Measurements from ENCODE around the gene COL23A1.

COL23A1 gene

GRCh38 chr5:178194026-178194425 is 396.2 kb downstream of the COL23A1 start:
- Mint-ChIP-seq H3K27me3 (peaks cover 6% of the 10 kb centered on the region), H3K36me3 (ENCODE audit: low read depth) (no peaks in the 10 kb centered on the region), H3K9me3 (no peaks in the 10 kb centered on the region), H3K4me1 (ENCODE audit: low read depth) (peaks cover 12% of the 10 kb centered on the region), H3K4me3 (no peak overlapping the region), H3K27ac (no peak overlapping the region)

GRCh38 chr5:178193251-178193809 is 396.9 kb downstream of the COL23A1 start:
- Mint-ChIP-seq H3K4me1 (ENCODE audit: low read depth) (peaks cover 12% of the 10 kb centered on the region), H3K9me3 (no peaks in the 10 kb centered on the region), H3K27me3 (peaks cover 6% of the 10 kb centered on the region), H3K27ac (no peak overlapping the region), H3K36me3 (ENCODE audit: low read depth) (no peaks in the 10 kb centered on the region), H3K4me3 (no peak overlapping the region)

- Mint-ChIP-seq H3K4me3 (no peak overlapping the region), H3K9me3 (no peaks in the 10 kb centered on the region)
Measured at GRCh38 chr5:178192787-178193186, 397.4 kb downstream of the COL23A1 start.

GRCh38 chr5:178192244-178192643 is 397.9 kb downstream of the COL23A1 start:
- H3K36me3 Mint-ChIP-seq (ENCODE audit: low read depth): no peaks in the 10 kb centered on the region
- H3K9me3 Mint-ChIP-seq: no peaks in the 10 kb centered on the region
- peaks cover 12% of the 10 kb centered on the region for H3K4me1 Mint-ChIP-seq (ENCODE audit: low read depth)
- no peak overlapping the region for H3K27ac Mint-ChIP-seq
- H3K4me3 Mint-ChIP-seq: no peak overlapping the region
- H3K27me3 Mint-ChIP-seq: peaks cover 6% of the 10 kb centered on the region

More at GRCh38 chr5:178192787-178193186, 397.4 kb downstream of the COL23A1 start:
- Mint-ChIP-seq H3K27me3 (peaks cover 6% of the 10 kb centered on the region), H3K36me3 (ENCODE audit: low read depth) (no peaks in the 10 kb centered on the region), H3K27ac (no peak overlapping the region), H3K4me1 (ENCODE audit: low read depth) (peaks cover 12% of the 10 kb centered on the region)

GRCh38 chr5:178191661-178192060 is 398.5 kb downstream of the COL23A1 start:
- no peaks in the 10 kb centered on the region for H3K36me3 Mint-ChIP-seq (ENCODE audit: low read depth)
- no peak overlapping the region for H3K4me3 Mint-ChIP-seq
- no peak overlapping the region for H3K27ac Mint-ChIP-seq
- peaks cover 12% of the 10 kb centered on the region for H3K4me1 Mint-ChIP-seq (ENCODE audit: low read depth)
- H3K27me3 Mint-ChIP-seq: peaks cover 6% of the 10 kb centered on the region
- H3K9me3 Mint-ChIP-seq: no peaks in the 10 kb centered on the region

- H3K4me1 Mint-ChIP-seq (ENCODE audit: low read depth): peaks cover 12% of the 10 kb centered on the region
- H3K4me3 Mint-ChIP-seq: no peak overlapping the region
- peaks cover 6% of the 10 kb centered on the region for H3K27me3 Mint-ChIP-seq
- H3K36me3 Mint-ChIP-seq (ENCODE audit: low read depth): no peaks in the 10 kb centered on the region
- H3K9me3 Mint-ChIP-seq: no peaks in the 10 kb centered on the region
- H3K27ac Mint-ChIP-seq: no peak overlapping the region
Measured at GRCh38 chr5:178189433-178189832, 400.8 kb downstream of the COL23A1 start.
